HG03342 (cell line): ENCODE results near the gene WDR76.
"Not testable (repeated sequence)": the region's sequence is repeated elsewhere in the genome, so short reads cannot be mapped to it uniquely, and the experiment has no call there.

ENCODE experiments used
- ATAC-seq: cut with Tn5 transposase; IDR thresholded peaks from one replicate; pipeline ENCODE4 v1.9.1; 2021; ENCODE audit warnings: mild to moderate bottlenecking, moderate library complexity; ENCODE audit not compliant: unreplicated experiment

Gene WDR76

GRCh38 chr15:43815064-43815463, 11.7 kb upstream of the WDR76 start:
- not testable (repeated sequence) for ATAC-seq

GRCh38 chr15:43821505-43821904, 5.3 kb upstream of the WDR76 start:
- ATAC-seq: no peak

GRCh38 chr15:43824302-43825246, 2.2 kb upstream of the WDR76 start, which contains the start of gene MFAP1:
MFAP1 (minus strand) TSS chr15:43824690; CDS start chr15:43824569, 121 bp downstream.
- peak; percentile 71 for ATAC-seq

GRCh38 chr15:43825305-43825704, 1.5 kb upstream of the WDR76 start:
- not testable (repeated sequence) for ATAC-seq

GRCh38 chr15:43826029-43826507, 734 bp upstream of the WDR76 start:
- no peak for ATAC-seq

GRCh38 chr15:43828061-43828657, 1.4 kb downstream of the WDR76 start:
- ATAC-seq: no peak

GRCh38 chr15:43829951-43830540, 3.2 kb downstream of the WDR76 start:
- not testable (repeated sequence) for ATAC-seq

GRCh38 chr15:43830691-43831275, 4.0 kb downstream of the WDR76 start:
- ATAC-seq: not testable (repeated sequence)

GRCh38 chr15:43831519-43832052, 4.8 kb downstream of the WDR76 start:
- ATAC-seq: not testable (repeated sequence)

GRCh38 chr15:43832485-43832884, 5.7 kb downstream of the WDR76 start:
- not testable (repeated sequence) for ATAC-seq

GRCh38 chr15:43845421-43845820, 18.6 kb downstream of the WDR76 start:
- no peak for ATAC-seq

- no peak for ATAC-seq
Measured at GRCh38 chr15:43851251-43851650, 24.4 kb downstream of the WDR76 start.

- no peak for ATAC-seq
Measured at GRCh38 chr15:43852607-43853006, 25.8 kb downstream of the WDR76 start.

- ATAC-seq: no peak
Measured at GRCh38 chr15:43854801-43855200, 28.0 kb downstream of the WDR76 start.

GRCh38 chr15:43859546-43859945, 32.7 kb downstream of the WDR76 start:
- no peak for ATAC-seq

- not testable (repeated sequence) for ATAC-seq
Measured at GRCh38 chr15:43866636-43867035, 39.8 kb downstream of the WDR76 start.

- no peak for ATAC-seq
Measured at GRCh38 chr15:43867096-43867495, 40.3 kb downstream of the WDR76 start.

GRCh38 chr15:43868406-43868805, 41.6 kb downstream of the WDR76 start:
- ATAC-seq: no peak

GRCh38 chr15:43871835-43872234, 45.0 kb downstream of the WDR76 start:
- no peak for ATAC-seq

GRCh38 chr15:43872416-43873020, 45.7 kb downstream of the WDR76 start:
- no peak for ATAC-seq
